IMR-90 (cell line): ENCODE results near the gene DCUN1D1. TPM values are rescaled to one million over a fixed set of nuclear protein-coding genes. Genes with fewer than 3 reads are reported as not detected.

ENCODE experiments used
- ATAC-seq: fragments of 200-7000 bp; cut with Tn5 transposase; 2 replicates; pipeline ENCODE4 v1.9.1; 2020; ENCODE audit warnings: low read depth, mild to moderate bottlenecking, moderate library complexity
- BruUV-seq: library from RNA; stranded (reverse); fragments of 400-500 nt; replicated peaks from 2 replicates; lab custom pipeline; 2021; lab: Mats Ljungman, UMichigan
- CTCF ChIA-PET: fragments of 300-600 bp; formaldehyde crosslinking; extraction: SDS; loops from one replicate; lab custom pipeline; 2021; ENCODE audit warnings: antibody characterized with exemption; lab: Yijun Ruan, JAX
- POLR2A ChIA-PET: fragments of 300-600 bp; sonication (Branson Sonifier 250); formaldehyde crosslinking; loops from one replicate; lab custom pipeline; 2022; ENCODE audit warnings: antibody characterized with exemption; ENCODE audit not compliant: unreplicated experiment; lab: Charles Lee
- DNase-seq: peaks from one replicate; pipeline ENCODE4 v3.0.0; 2013
- H2AFZ ChIP-seq: replicated peaks from 2 replicates; pipeline ENCODE3; 2013; ENCODE audit warnings: low read length, mild to moderate bottlenecking; ENCODE audit not compliant: poor library complexity
- H2AK5ac ChIP-seq: 2 replicates; pipeline ENCODE4 v1.6.1; 2013; ENCODE audit warnings: low read depth, low read length, inconsistent platforms
- H2AK9ac ChIP-seq: replicated peaks from 2 replicates; pipeline ENCODE3; 2013; ENCODE audit warnings: mild to moderate bottlenecking, low read depth, low read length, moderate library complexity; ENCODE audit not compliant: poor library complexity
- H2BK120ac ChIP-seq: 2 replicates; pipeline ENCODE4 v1.6.1; 2013; ENCODE audit warnings: low read depth, low read length, inconsistent platforms
- H2BK15ac ChIP-seq: 3 replicates; pipeline ENCODE4 v1.6.1; 2013; ENCODE audit warnings: low read depth, low read length, inconsistent platforms
- H2BK20ac ChIP-seq: 2 replicates; pipeline ENCODE4 v1.6.1; 2013; ENCODE audit warnings: low read depth, mild to moderate bottlenecking, inconsistent platforms, low read length, moderate library complexity
- H2BK5ac ChIP-seq: 2 replicates; pipeline ENCODE4 v1.6.1; 2013; ENCODE audit warnings: mild to moderate bottlenecking, low read depth, low read length, inconsistent platforms; ENCODE audit not compliant: poor library complexity, severe bottlenecking
- H3K14ac ChIP-seq: replicated peaks from 2 replicates; pipeline ENCODE4 v1.6.1; 2013; ENCODE audit warnings: low read depth, low read length, inconsistent platforms
- H3K18ac ChIP-seq: 2 replicates; pipeline ENCODE4 v1.6.1; 2013; ENCODE audit warnings: low read depth, low read length, control low read depth
- H3K23ac ChIP-seq: 2 replicates; pipeline ENCODE4 v1.6.1; 2013; ENCODE audit warnings: low read depth, low read length, inconsistent platforms
- H3K27ac ChIP-seq: 2 replicates; pipeline ENCODE4 v1.5.1; 2013; ENCODE audit warnings: mild to moderate bottlenecking, control low read depth, low read length; ENCODE audit not compliant: insufficient read depth
- H3K27me3 ChIP-seq: 2 replicates; pipeline ENCODE4 v1.6.1; 2013; ENCODE audit warnings: low read length; ENCODE audit not compliant: control insufficient read depth, insufficient read depth
- H3K36me3 ChIP-seq: 2 replicates; pipeline ENCODE4 v1.6.1; 2013; ENCODE audit warnings: low read length, mixed read lengths; ENCODE audit not compliant: control insufficient read depth, insufficient read depth
- H3K4ac ChIP-seq: 2 replicates; pipeline ENCODE4 v1.6.1; 2013; ENCODE audit warnings: low read depth, low read length, inconsistent platforms
- H3K4me1 ChIP-seq: 2 replicates; pipeline ENCODE4 v1.6.1; 2013; ENCODE audit warnings: low read length, mixed read lengths; ENCODE audit not compliant: control insufficient read depth, insufficient read depth
- H3K4me2 ChIP-seq: 2 replicates; pipeline ENCODE4 v1.6.1; 2013; ENCODE audit warnings: low read depth, mild to moderate bottlenecking, control low read depth, low read length, moderate library complexity
- H3K4me3 ChIP-seq: 2 replicates; pipeline ENCODE4 v1.5.1; 2013; ENCODE audit warnings: low read depth, mild to moderate bottlenecking, control low read depth, low read length, moderate library complexity; ENCODE audit not compliant: insufficient read depth
- H3K56ac ChIP-seq: 2 replicates; pipeline ENCODE4 v1.6.1; 2013; ENCODE audit warnings: low read length, inconsistent platforms; ENCODE audit not compliant: insufficient read depth; ENCODE audit errors: extremely low read depth
- H3K79me1 ChIP-seq, 2 experiments: 2 replicates each; pipeline ENCODE4 v1.6.1; 2013; ENCODE audit warnings: low read length in 2 of 2, inconsistent platforms in 1 of 2, low read depth in 1 of 2
- H3K9ac ChIP-seq: 2 replicates; pipeline ENCODE4 v1.6.1; 2013; ENCODE audit warnings: low read depth, low read length, control low read depth
- H3K9me1 ChIP-seq: 2 replicates; pipeline ENCODE4 v1.6.1; 2013; ENCODE audit warnings: low read length, inconsistent platforms; ENCODE audit not compliant: insufficient read depth
- H3K9me3 ChIP-seq: 2 replicates; pipeline ENCODE4 v1.6.1; 2013; ENCODE audit warnings: low read length; ENCODE audit not compliant: control insufficient read depth, insufficient read depth
- H4K20me1 ChIP-seq: 2 replicates; pipeline ENCODE4 v1.6.1; 2013; ENCODE audit warnings: low read length, inconsistent platforms; ENCODE audit not compliant: insufficient read depth
- H4K5ac ChIP-seq: 2 replicates; pipeline ENCODE4 v1.6.1; 2013; ENCODE audit warnings: mild to moderate bottlenecking, low read depth, low read length, control low read depth
- H4K8ac ChIP-seq, 2 experiments: 2 replicates each; pipeline ENCODE4 v1.6.1; 2013; ENCODE audit warnings: low read depth in 2 of 2, low read length in 2 of 2, control low read depth in 1 of 2, inconsistent platforms in 1 of 2
- H4K91ac ChIP-seq: 2 replicates; pipeline ENCODE4 v1.6.1; 2013; ENCODE audit warnings: low read depth, low read length, inconsistent platforms; ENCODE audit not compliant: insufficient read depth
- BHLHE40 ChIP-seq: fragments of 150-350 bp; IDR thresholded peaks from 2 replicates; pipeline ENCODE4 v1.6.1; 2016; ENCODE audit warnings: mild to moderate bottlenecking, low read depth, low read length
- CEBPB ChIP-seq: IDR thresholded peaks from 2 replicates; pipeline ENCODE4 v1.6.1; 2012; ENCODE audit warnings: low read depth, low read length, improper control_type of control experiment
- CHD1 ChIP-seq: IDR thresholded peaks from 2 replicates; pipeline ENCODE4 v1.6.1; 2012; ENCODE audit warnings: low read depth, low read length, improper control_type of control experiment
- ELK1 ChIP-seq: fragments of 150-350 bp; IDR thresholded peaks from 2 replicates; pipeline ENCODE4 v1.6.1; 2016; ENCODE audit warnings: low read depth, mild to moderate bottlenecking, low read length, moderate library complexity, borderline replicate concordance
- FOS ChIP-seq: fragments of 150-350 bp; IDR thresholded peaks from 2 replicates; pipeline ENCODE4 v1.6.1; 2016; ENCODE audit warnings: low read depth, low read length
- MAFK ChIP-seq: IDR thresholded peaks from 2 replicates; pipeline ENCODE4 v1.6.1; 2012; ENCODE audit warnings: low read depth, low read length, improper control_type of control experiment
- MAZ ChIP-seq: IDR thresholded peaks from 2 replicates; pipeline ENCODE4 v1.6.1; 2012; ENCODE audit warnings: low read depth, mild to moderate bottlenecking, low read length, improper control_type of control experiment, moderate library complexity, borderline replicate concordance
- MXI1 ChIP-seq: IDR thresholded peaks from 2 replicates; pipeline ENCODE4 v1.6.1; 2012; ENCODE audit warnings: low read depth, mild to moderate bottlenecking, low read length, moderate library complexity, borderline replicate concordance
- NFE2L2 ChIP-seq: fragments of 150-350 bp; IDR thresholded peaks from 2 replicates; pipeline ENCODE4 v1.6.1; 2016; ENCODE audit warnings: low read depth, mild to moderate bottlenecking, low read length
- POLR2A ChIP-seq: IDR thresholded peaks from 2 replicates; pipeline ENCODE4 v1.6.1; 2012; ENCODE audit warnings: mild to moderate bottlenecking, low read depth, low read length
- RAD21 ChIP-seq: IDR thresholded peaks from 2 replicates; pipeline ENCODE4 v1.6.1; 2012; ENCODE audit warnings: low read length, improper control_type of control experiment
- RCOR1 ChIP-seq: IDR thresholded peaks from 2 replicates; pipeline ENCODE4 v1.6.1; 2012; ENCODE audit warnings: mild to moderate bottlenecking, low read length, improper control_type of control experiment; ENCODE audit not compliant: insufficient replicate concordance
- RFX5 ChIP-seq: IDR thresholded peaks from 2 replicates; pipeline ENCODE4 v1.8.0; 2012; ENCODE audit warnings: low read depth, mild to moderate bottlenecking, low read length, moderate library complexity
- SMC3 ChIP-seq: fragments of 150-350 bp; IDR thresholded peaks from 2 replicates; pipeline ENCODE4 v1.6.1; 2016; ENCODE audit warnings: low read depth, mild to moderate bottlenecking, antibody characterized with exemption, low read length, moderate library complexity
- USF2 ChIP-seq: fragments of 150-350 bp; IDR thresholded peaks from 2 replicates; pipeline ENCODE4 v1.6.1; 2017; ENCODE audit warnings: mild to moderate bottlenecking, antibody characterized with exemption, low read length, low read depth
- dilution Hi-C: fragments of 300-500 bp; cut with HindIII; formaldehyde crosslinking; loops from one replicate; pipeline ENCODE4 v1.14.3; 2018; ENCODE audit warnings: low sequenced_read_pairs; ENCODE audit not compliant: unreplicated experiment
- in situ Hi-C: fragments of 300-500 bp; cut with MboI; formaldehyde crosslinking; loops from 3 replicates; pipeline ENCODE4 v1.14.3; 2019; ENCODE audit warnings: low sequenced_read_pairs, inconsistent platforms, mixed read lengths
- intact Hi-C: fragments of 100-400 bp; cut with micrococcal nuclease; formaldehyde crosslinking; loops from 2 replicates; pipeline ENCODE4 v1.10.0; 2022
- polyA plus RNA-seq, 3 experiments: library from polyadenylated mRNA; depleted of rRNA; stranded (reverse); fragments of >200 nt; gene quantifications; 2 replicates each; pipeline ENCODE4 v1.2.3, GENCODE V29; 2012; ENCODE audit warnings: low replicate concordance in 1 of 3
- total RNA-seq: library from RNA; depleted of rRNA; stranded (reverse); fragments of >200 nt; gene quantifications from 2 replicates; pipeline ENCODE4 v1.2.3, GENCODE V29; 2012

The DCUN1D1 gene
- total and polyA plus RNA-seq, 2 of the 4 experiments (the other 2 are of a cell fraction), result 12.5 to 17.7 TPM

GRCh38 chr3:182969277-182969676 is 11.1 kb downstream of the DCUN1D1 start:
- no TSS peak for BruUV-seq
- ATAC-seq, result peak; percentile 82
- Histone ChIP-seq H4K20me1 (peaks cover 6% of the 10 kb centered on the region), H2BK20ac (no peak overlapping the region), H3K27ac (no peak overlapping the region), H3K4ac (no peak overlapping the region), H4K5ac (no peak overlapping the region; the same call in 1 of the 2 replicates), H3K36me3 (no peaks in the 10 kb centered on the region), H2BK15ac (no peak overlapping the region), H3K9ac (no peak overlapping the region), H3K23ac (no peak overlapping the region), H2BK5ac (peak overlapping the region; percentile 38), H3K4me3 (no peak overlapping the region), H3K9me1 (peaks cover 10% of the 10 kb centered on the region), H4K91ac (no peak overlapping the region), H3K56ac (no peak overlapping the region; the same call in 1 of the 2 replicates), H2AK5ac (no peak overlapping the region), H3K9me3 (no peaks in the 10 kb centered on the region), H3K14ac (no peak overlapping the region), H3K4me2 (no peak overlapping the region; the same call in 1 of the 2 replicates), H3K27me3 (no peaks in the 10 kb centered on the region), H3K4me1 (peaks cover 11% of the 10 kb centered on the region), H4K8ac (no peak overlapping the region), H2AFZ (no peak overlapping the region), H2BK120ac (0 out of 2 replicates have a peak overlapping the region, but pooled peaks have one; percentile 6), H3K18ac (no peak overlapping the region; the same call in 1 of the 2 replicates), H2AK9ac (no peak overlapping the region), H3K79me1 (peaks cover 22 to 52% of the 10 kb centered on the region in 2 experiments)
- peak; percentile 85 for DNase-seq
- dilution Hi-C loops, result no loop called here
- in situ Hi-C loops, result no loop called here
- POLR2A ChIA-PET, result no interaction called here
- intact Hi-C loops, result no loop called here
- no peak for TF ChIP-seq BHLHE40
- no peak for TF ChIP-seq CHD1
- TF ChIP-seq RAD21, result no peak
- no peak for TF ChIP-seq POLR2A
- no peak for TF ChIP-seq ELK1
- TF ChIP-seq CEBPB, result no peak
- TF ChIP-seq MXI1, result no peak
- TF ChIP-seq RFX5, result no peak
- TF ChIP-seq RCOR1, result no peak
- peak; percentile 75 for TF ChIP-seq NFE2L2
- TF ChIP-seq USF2, result peak; percentile 45; the same call in 1 of the 2 replicates
- TF ChIP-seq MAFK, result no peak
- no peak for TF ChIP-seq SMC3
- TF ChIP-seq FOS, result no peak
- no peak for TF ChIP-seq MAZ
- CTCF ChIA-PET, result no interaction called here
